CD14-positive monocyte (primary cell): Measurements from ENCODE around the gene NAGS. TPM values are rescaled to one million over a fixed set of nuclear protein-coding genes. Genes with fewer than 3 reads are reported as not detected.

Experiments
- DNase-seq, 3 donors: peaks; one replicate each; pipeline ENCODE4 v3.0.0-alpha.2; 2011 to 2022
- H2AFZ ChIP-seq: 2 replicates; pipeline ENCODE4 v1.6.0; 2012; ENCODE audit warnings: mild to moderate bottlenecking, low read depth, low read length, inconsistent platforms; ENCODE audit not compliant: insufficient read depth, poor library complexity, severe bottlenecking
- H3K27ac ChIP-seq, 2 donors: 1 replicate in 1 of 2; 2 replicates in 1 of 2; pipeline ENCODE4 v1.5.1; 2012 to 2013; ENCODE audit warnings: low read length in 2 of 2, control low read depth in 1 of 2, inconsistent platforms in 1 of 2, low read depth in 1 of 2, mild to moderate bottlenecking in 1 of 2
- H3K27me3 ChIP-seq, 2 donors: one replicate each; pipeline versions ENCODE4 v1.6.0 to v1.6.1; 2011 to 2013; ENCODE audit warnings: low read length in 2 of 2; ENCODE audit not compliant: control insufficient read depth in 2 of 2, insufficient read depth in 2 of 2
- H3K36me3 ChIP-seq, 2 donors: replicated peaks in 1 of 2; 1 replicate in 1 of 2; 2 replicates in 1 of 2; pipeline versions ENCODE4 v1.5.1 to v1.6.1; 2012 to 2013; ENCODE audit warnings: low read length in 2 of 2, control low read depth in 1 of 2, inconsistent platforms in 1 of 2, mild to moderate bottlenecking in 1 of 2; ENCODE audit not compliant: insufficient read depth in 2 of 2, control insufficient read depth in 1 of 2
- H3K4me1 ChIP-seq, 2 donors: 1 replicate in 1 of 2; 2 replicates in 1 of 2; pipeline versions ENCODE4 v1.5.1 to v1.6.1; 2012 to 2013; ENCODE audit warnings: low read length in 2 of 2, control low read depth in 1 of 2, inconsistent platforms in 1 of 2, mild to moderate bottlenecking in 1 of 2, moderate library complexity in 1 of 2; ENCODE audit not compliant: insufficient read depth in 2 of 2, control insufficient read depth in 1 of 2
- H3K4me2 ChIP-seq: replicated peaks from 2 replicates; pipeline ENCODE3; 2012; ENCODE audit warnings: low read length, moderate library complexity, mild to moderate bottlenecking; ENCODE audit not compliant: poor library complexity, severe bottlenecking; ENCODE audit errors: extremely low read depth
- H3K4me3 ChIP-seq, 3 experiments: fragments of 200-600 bp in 1 of 3; sonication (generic) in 1 of 3; replicated peaks in 1 of 3; 1 replicate in 2 of 3; 2 replicates in 1 of 3; pipeline ENCODE4 v1.5.1; 2011 to 2013; ENCODE audit warnings: low read length in 3 of 3, mild to moderate bottlenecking in 3 of 3, control low read depth in 2 of 3, low read depth in 2 of 3, inconsistent platforms in 1 of 3, moderate library complexity in 1 of 3
- H3K79me2 ChIP-seq: 2 replicates; pipeline ENCODE4 v1.6.0; 2012; ENCODE audit warnings: mild to moderate bottlenecking, control low read depth, inconsistent platforms, low read length, moderate library complexity; ENCODE audit not compliant: insufficient read depth
- H3K9ac ChIP-seq: 2 replicates; pipeline ENCODE4 v1.6.0; 2017; ENCODE audit warnings: low read length, mild to moderate bottlenecking; ENCODE audit not compliant: insufficient read depth, poor library complexity, severe bottlenecking
- H3K9me3 ChIP-seq, 2 donors: replicated peaks in 1 of 2; 1 replicate in 1 of 2; 2 replicates in 1 of 2; pipeline versions ENCODE4 v1.5.1 to v1.6.1; 2012 to 2013; ENCODE audit warnings: low read length in 2 of 2, control low read depth in 1 of 2; ENCODE audit not compliant: control insufficient read depth in 1 of 2, insufficient read depth in 1 of 2
- H4K20me1 ChIP-seq: 2 replicates; pipeline ENCODE4 v1.6.0; 2012; ENCODE audit warnings: mild to moderate bottlenecking, low read length, control low read depth, moderate library complexity; ENCODE audit not compliant: insufficient read depth
- H3K27ac Mint-ChIP-seq, 7 donors: one replicate each; pipeline ENCODE4 v1.8.0; 2020; ENCODE audit warnings: mild to moderate bottlenecking in 7 of 7, mixed read lengths in 7 of 7, moderate library complexity in 6 of 7, inconsistent platforms in 2 of 7
- H3K27me3 Mint-ChIP-seq, 3 donors: one replicate each; pipeline ENCODE4 v1.8.0; 2021 to 2022; ENCODE audit warnings: low read depth in 3 of 3, mild to moderate bottlenecking in 3 of 3, mixed read lengths in 3 of 3, moderate library complexity in 3 of 3, inconsistent platforms in 1 of 3
- H3K36me3 Mint-ChIP-seq, 2 donors: one replicate each; pipeline ENCODE4 v1.8.0; 2020; ENCODE audit warnings: mixed read lengths in 2 of 2, inconsistent platforms in 1 of 2, mild to moderate bottlenecking in 1 of 2
- H3K4me1 Mint-ChIP-seq: one replicate; pipeline ENCODE4 v1.8.0; 2020; ENCODE audit warnings: mild to moderate bottlenecking, mixed read lengths
- H3K4me3 Mint-ChIP-seq, 2 donors: one replicate each; pipeline ENCODE4 v1.8.0; 2020; ENCODE audit warnings: mild to moderate bottlenecking in 2 of 2, mixed read lengths in 2 of 2, moderate library complexity in 1 of 2
- H3K9me3 Mint-ChIP-seq, 7 donors: one replicate each; pipeline ENCODE4 v1.8.0; 2020 to 2022; ENCODE audit warnings: mixed read lengths in 7 of 7, mild to moderate bottlenecking in 6 of 7, moderate library complexity in 6 of 7, inconsistent platforms in 2 of 7
- WGBS: methylation state at CpG from one replicate; pipeline ENCODE4 v1.1.5; 2013; ENCODE audit warnings: missing lambda C conversion rate; ENCODE audit not compliant: insufficient coverage; 5-methylcytosine and 5-hydroxymethylcytosine counted together
- intact Hi-C, 2 donors: fragments of 100-400 bp; cut with micrococcal nuclease; formaldehyde crosslinking; loops; one replicate each; pipeline versions ENCODE4 v1.15.0 to v1.15.1; 2023
- polyA plus RNA-seq, 3 donors: library from polyadenylated mRNA; depleted of rRNA in 1 of 3; unstranded in 2 of 3; stranded (reverse) in 1 of 3; fragments of 300-500 nt in 2 of 3; fragments of >200 nt in 1 of 3; fragmentation: Illumina TruSeq in 2 of 3; gene quantifications; 1 replicate in 2 of 3; 2 replicates in 1 of 3; pipeline ENCODE4 v1.2.3, GENCODE V29; 2012 to 2021
- TF ChIP-seq, protein P1 (sequence below): fragments of 200-600 bp; IDR thresholded peaks from one replicate; pipeline ENCODE4 v1.8.0; 2022; ENCODE audit warnings: antibody characterized with exemption, mild to moderate bottlenecking

Gene NAGS
- polyA plus RNA-seq, 3 donors = 0.65 to 0.93 (median 0.84) TPM

DNA sequence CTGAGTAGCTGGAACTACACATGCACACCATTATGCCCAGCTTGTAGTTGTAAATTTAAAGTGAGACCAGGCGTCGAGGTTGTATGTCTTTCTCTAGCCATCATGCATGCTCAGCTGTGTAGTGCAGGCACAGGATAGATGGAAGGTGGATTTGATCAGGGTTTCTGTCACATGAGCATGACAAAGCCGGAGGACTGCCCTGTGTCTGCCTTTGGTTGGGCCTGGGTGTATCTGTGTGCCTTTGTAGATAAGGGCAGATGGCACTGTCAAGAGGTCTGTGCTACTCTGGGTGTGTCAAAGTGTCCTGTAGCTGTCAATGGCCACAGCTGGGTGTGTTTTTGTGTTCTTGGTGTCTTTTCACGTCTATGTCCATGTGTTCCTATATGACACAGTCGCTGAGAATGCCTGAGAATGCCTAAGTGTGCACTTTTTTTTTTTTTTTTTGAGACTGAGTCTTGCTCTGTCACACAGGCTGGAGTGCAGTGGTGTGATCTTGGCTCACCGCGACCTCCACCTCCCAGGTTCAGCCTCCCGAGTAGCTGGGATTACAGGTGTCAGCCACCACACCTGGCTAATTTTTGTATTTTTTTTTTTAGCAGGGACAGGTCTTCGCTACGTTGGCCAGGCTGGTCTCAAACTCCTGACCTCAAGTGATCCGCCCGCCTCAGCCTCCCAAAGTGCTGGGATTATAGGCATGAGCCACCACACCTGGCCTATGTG is 4.1 kb upstream of the NAGS start:
- H3K4me3 Mint-ChIP-seq = no peak overlapping the region
- H3K9me3 Mint-ChIP-seq = peaks cover 0 to 10% (median 4%) of the 10 kb centered on the region in 7 donors
- Histone ChIP-seq H3K36me3 (no peaks in the 10 kb centered on the region), H3K9ac (no peak overlapping the region), H3K4me1 (peaks cover 10 to 12% of the 10 kb centered on the region in 2 donors), H2AFZ (no peak overlapping the region), H3K9me3 (peaks cover 0 to 4% of the 10 kb centered on the region in 2 donors), H3K79me2 (no peaks in the 10 kb centered on the region), H3K27ac (no peak overlapping the region), H3K4me2 (no peak overlapping the region), H3K4me3 (no peak overlapping the region), H3K27me3 (peaks cover 27 to 52% of the 10 kb centered on the region in 2 donors), H4K20me1 (peaks cover 4% of the 10 kb centered on the region)
- no peak for DNase-seq
- no peaks in the 10 kb centered on the region for H3K36me3 Mint-ChIP-seq
- WGBS = 100% methylated on average over 6 of the region's 12 CpGs
- H3K4me1 Mint-ChIP-seq = peaks cover 16% of the 10 kb centered on the region
- TF ChIP-seq, protein P1, sequence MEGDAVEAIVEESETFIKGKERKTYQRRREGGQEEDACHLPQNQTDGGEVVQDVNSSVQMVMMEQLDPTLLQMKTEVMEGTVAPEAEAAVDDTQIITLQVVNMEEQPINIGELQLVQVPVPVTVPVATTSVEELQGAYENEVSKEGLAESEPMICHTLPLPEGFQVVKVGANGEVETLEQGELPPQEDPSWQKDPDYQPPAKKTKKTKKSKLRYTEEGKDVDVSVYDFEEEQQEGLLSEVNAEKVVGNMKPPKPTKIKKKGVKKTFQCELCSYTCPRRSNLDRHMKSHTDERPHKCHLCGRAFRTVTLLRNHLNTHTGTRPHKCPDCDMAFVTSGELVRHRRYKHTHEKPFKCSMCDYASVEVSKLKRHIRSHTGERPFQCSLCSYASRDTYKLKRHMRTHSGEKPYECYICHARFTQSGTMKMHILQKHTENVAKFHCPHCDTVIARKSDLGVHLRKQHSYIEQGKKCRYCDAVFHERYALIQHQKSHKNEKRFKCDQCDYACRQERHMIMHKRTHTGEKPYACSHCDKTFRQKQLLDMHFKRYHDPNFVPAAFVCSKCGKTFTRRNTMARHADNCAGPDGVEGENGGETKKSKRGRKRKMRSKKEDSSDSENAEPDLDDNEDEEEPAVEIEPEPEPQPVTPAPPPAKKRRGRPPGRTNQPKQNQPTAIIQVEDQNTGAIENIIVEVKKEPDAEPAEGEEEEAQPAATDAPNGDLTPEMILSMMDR = no peak
- intact Hi-C loops = no loop called here
- no peak overlapping the region for H3K27ac Mint-ChIP-seq
- peaks cover 51 to 56% (median 56%) of the 10 kb centered on the region in 3 donors for H3K27me3 Mint-ChIP-seq

DNA sequence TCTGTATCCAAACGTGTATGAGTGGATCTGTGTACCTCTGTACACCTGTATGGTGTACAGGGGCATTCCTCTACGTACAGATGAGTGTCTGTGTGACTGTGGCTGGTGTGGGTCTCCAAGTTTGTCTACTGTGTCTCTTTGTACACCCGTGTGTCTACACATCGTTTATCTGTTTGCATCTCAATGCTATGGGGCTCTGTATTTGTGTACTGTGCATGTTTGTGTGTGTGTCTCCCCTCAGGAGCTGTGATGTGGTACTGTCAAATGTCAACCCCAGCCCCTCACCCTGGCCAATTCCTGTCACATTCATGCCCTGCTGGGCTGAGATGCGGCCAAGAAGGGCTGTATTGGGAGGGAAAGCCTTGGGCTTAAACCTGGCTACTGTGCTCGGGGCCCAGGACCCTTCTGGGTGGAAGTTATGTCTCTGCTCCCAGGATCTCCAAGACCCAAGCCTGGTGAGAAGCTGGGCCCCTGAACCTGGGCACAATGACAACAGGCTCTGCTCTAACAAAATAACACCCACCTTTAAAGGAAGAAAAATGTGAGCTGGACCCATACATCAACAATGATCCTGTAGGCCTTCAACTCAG is 3.5 kb upstream of the NAGS start:
- TF ChIP-seq, protein P1 = no peak
- H3K27me3 ChIP-seq = peaks cover 30 to 52% of the 10 kb centered on the region in 2 donors
- Mint-ChIP-seq H3K9me3 (peaks cover 0 to 14% (median 5%) of the 10 kb centered on the region in 7 donors), H3K4me3 (no peak overlapping the region), H3K27me3 (peaks cover 54 to 58% (median 58%) of the 10 kb centered on the region in 3 donors), H3K36me3 (no peaks in the 10 kb centered on the region), H3K4me1 (peaks cover 20% of the 10 kb centered on the region), H3K27ac (peak overlapping the region in 1 of 7 donors; percentile 36)
- H3K36me3 ChIP-seq = no peaks in the 10 kb centered on the region
- H4K20me1 ChIP-seq = peaks cover 7% of the 10 kb centered on the region
- H2AFZ ChIP-seq = no peak overlapping the region
- H3K4me3 ChIP-seq = no peak overlapping the region
- no peak overlapping the region for H3K4me2 ChIP-seq
- intact Hi-C loops = no loop called here
- H3K4me1 ChIP-seq = peaks cover 17 to 19% of the 10 kb centered on the region in 2 donors
- DNase-seq = no peak
- H3K79me2 ChIP-seq = no peaks in the 10 kb centered on the region
- H3K9ac ChIP-seq = no peak overlapping the region
- H3K9me3 ChIP-seq = peaks cover 0 to 7% of the 10 kb centered on the region in 2 donors
- 88% methylated on average over 4 of the region's 6 CpGs for WGBS
- H3K27ac ChIP-seq = no peak overlapping the region
